ENCODE data around the gene JMJD1C. TPM values are rescaled to one million over a fixed set of nuclear protein-coding genes. Genes with fewer than 3 reads are reported as not detected.

Gene JMJD1C
- polyA plus RNA-seq, 2 donors = 22.0 to 49.1 TPM

DNA sequence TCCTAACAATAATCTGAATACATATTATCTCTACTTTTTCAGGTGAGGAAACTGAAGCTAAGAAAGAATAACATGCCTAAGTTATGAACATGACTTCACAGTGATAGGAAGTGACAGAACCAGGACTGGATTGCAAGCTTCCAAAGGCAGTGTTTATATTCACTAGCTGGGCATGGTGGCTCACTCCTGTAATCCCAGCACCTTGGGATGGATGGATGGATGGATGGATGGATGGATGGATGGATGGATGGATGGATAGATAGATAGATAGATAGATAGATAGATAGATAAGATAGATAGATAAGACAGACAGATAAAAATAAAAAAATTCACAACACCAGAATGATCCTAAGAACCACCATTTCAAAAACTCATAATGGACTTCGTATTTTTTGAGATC lies 18.2 kb upstream of the JMJD1C start:
- Histone ChIP-seq H3K4me1 (ENCODE audit: control insufficient read depth in 2 of 2, insufficient read depth in 2 of 2, low read length in 1 of 2) (no peaks in the 10 kb centered on the region), H3K27ac (ENCODE audit: low read depth in 2 of 2, low read length in 1 of 2) (no peak overlapping the region), H3K9me3 (ENCODE audit: control insufficient read depth in 2 of 2, insufficient read depth in 1 of 2, low read depth in 1 of 2, low read length in 1 of 2) (no peaks in the 10 kb centered on the region), H3K4me3 (ENCODE audit: low read depth in 1 of 2, low read length in 2 of 2) (no peak overlapping the region), H3K36me3 (ENCODE audit: control insufficient read depth in 2 of 2, insufficient read depth in 2 of 2, low read length in 1 of 2) (no peaks in the 10 kb centered on the region), H3K27me3 (ENCODE audit: control insufficient read depth in 1 of 2, insufficient read depth in 2 of 2, low read length in 2 of 2) (no peaks in the 10 kb centered on the region)
- WGBS, 2 donors = 93 to 96% methylated on average over 1 of the region's 1 CpG

DNA sequence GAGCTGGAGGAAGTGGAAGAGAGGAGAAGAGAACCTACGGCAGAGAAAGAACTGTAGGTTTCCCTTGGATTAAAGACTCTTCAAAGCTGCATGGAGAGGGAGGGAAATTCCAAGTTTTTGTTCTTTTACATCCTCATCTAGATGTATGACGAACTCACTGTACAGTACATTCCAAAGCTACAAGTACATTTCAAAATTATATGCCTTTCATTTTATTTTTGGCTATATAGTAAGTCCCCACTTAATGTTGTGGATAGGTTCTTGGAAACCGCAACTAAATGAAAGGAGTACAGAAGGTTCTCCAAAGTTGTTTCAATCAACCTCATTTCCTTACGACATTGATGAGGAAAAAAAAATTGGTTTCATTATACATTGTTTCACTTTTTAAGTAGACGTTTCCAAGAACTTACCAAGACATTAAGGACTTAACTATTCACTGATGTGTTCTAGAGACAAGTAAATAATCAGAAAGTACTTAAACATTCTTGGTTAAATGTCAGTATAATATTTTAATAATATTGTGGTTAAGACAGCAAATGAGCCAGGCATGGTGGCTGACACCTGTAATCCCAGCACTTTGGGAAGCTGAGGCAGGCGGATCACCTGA lies 16.1 kb upstream of the JMJD1C start:
- Histone ChIP-seq H3K27me3 (ENCODE audit: control insufficient read depth in 1 of 2, insufficient read depth in 2 of 2, low read length in 2 of 2) (no peaks in the 10 kb centered on the region), H3K4me3 (ENCODE audit: low read depth in 1 of 2, low read length in 2 of 2) (no peak overlapping the region), H3K27ac (ENCODE audit: low read depth in 2 of 2, low read length in 1 of 2) (no peak overlapping the region), H3K9me3 (ENCODE audit: control insufficient read depth in 2 of 2, insufficient read depth in 1 of 2, low read depth in 1 of 2, low read length in 1 of 2) (no peaks in the 10 kb centered on the region), H3K36me3 (ENCODE audit: control insufficient read depth in 2 of 2, insufficient read depth in 2 of 2, low read length in 1 of 2) (no peaks in the 10 kb centered on the region), H3K4me1 (ENCODE audit: control insufficient read depth in 2 of 2, insufficient read depth in 2 of 2, low read length in 1 of 2) (no peaks in the 10 kb centered on the region)
- 64 to 73% methylated on average over 6 of the region's 6 CpGs for WGBS, 2 donors

DNA sequence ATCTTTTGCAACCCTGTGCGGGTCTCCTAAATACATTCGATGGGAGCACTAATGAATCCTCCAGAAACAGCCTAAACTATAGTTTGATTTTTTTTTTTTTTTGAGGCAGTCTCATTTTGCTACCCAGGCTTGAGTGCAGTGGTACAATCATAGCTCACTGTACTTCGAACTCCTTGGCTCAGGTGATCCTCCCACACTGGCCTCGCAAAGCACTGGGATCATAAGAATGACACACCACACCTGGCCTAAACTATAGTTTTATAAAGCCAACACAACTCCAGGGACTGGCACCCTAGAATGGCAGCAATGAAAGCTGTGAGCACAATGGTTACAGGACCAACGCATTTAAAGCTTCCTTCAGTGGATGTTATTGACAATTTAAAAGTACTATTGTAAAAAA lies 14.5 kb upstream of the JMJD1C start:
- Histone ChIP-seq H3K9me3 (ENCODE audit: control insufficient read depth in 2 of 2, insufficient read depth in 1 of 2, low read depth in 1 of 2, low read length in 1 of 2) (no peaks in the 10 kb centered on the region), H3K4me1 (ENCODE audit: control insufficient read depth in 2 of 2, insufficient read depth in 2 of 2, low read length in 1 of 2) (no peaks in the 10 kb centered on the region), H3K27ac (ENCODE audit: low read depth in 2 of 2, low read length in 1 of 2) (no peak overlapping the region), H3K4me3 (ENCODE audit: low read depth in 1 of 2, low read length in 2 of 2) (no peak overlapping the region), H3K36me3 (ENCODE audit: control insufficient read depth in 2 of 2, insufficient read depth in 2 of 2, low read length in 1 of 2) (no peaks in the 10 kb centered on the region), H3K27me3 (ENCODE audit: control insufficient read depth in 1 of 2, insufficient read depth in 2 of 2, low read length in 2 of 2) (no peaks in the 10 kb centered on the region)
- WGBS, 2 donors = 88 to 91% methylated on average over 5 of the region's 5 CpGs

DNA sequence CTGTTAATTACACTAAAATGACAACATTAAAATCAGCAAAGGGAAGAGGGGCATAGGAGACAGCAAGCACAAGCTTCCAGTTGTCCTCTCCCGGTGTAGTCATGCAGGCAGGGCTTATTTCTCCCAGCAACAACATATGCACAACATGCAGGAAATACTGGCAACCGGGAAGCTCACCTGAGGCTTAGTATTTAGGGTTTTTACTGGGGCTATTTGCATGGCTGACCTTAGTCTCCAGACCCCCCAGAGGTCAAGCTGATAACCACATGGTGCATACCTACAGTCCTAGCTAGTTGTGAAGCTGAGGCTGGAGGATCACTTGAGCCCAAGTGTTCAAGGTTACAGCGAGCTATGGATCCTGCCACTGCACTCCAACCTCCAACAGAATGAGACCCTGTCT lies 12.8 kb upstream of the JMJD1C start:
- Histone ChIP-seq H3K36me3 (ENCODE audit: control insufficient read depth in 2 of 2, insufficient read depth in 2 of 2, low read length in 1 of 2) (no peaks in the 10 kb centered on the region), H3K4me1 (ENCODE audit: control insufficient read depth in 2 of 2, insufficient read depth in 2 of 2, low read length in 1 of 2) (no peaks in the 10 kb centered on the region), H3K4me3 (ENCODE audit: low read depth in 1 of 2, low read length in 2 of 2) (no peak overlapping the region), H3K27me3 (ENCODE audit: control insufficient read depth in 1 of 2, insufficient read depth in 2 of 2, low read length in 2 of 2) (no peaks in the 10 kb centered on the region), H3K9me3 (ENCODE audit: control insufficient read depth in 2 of 2, insufficient read depth in 1 of 2, low read depth in 1 of 2, low read length in 1 of 2) (no peaks in the 10 kb centered on the region), H3K27ac (ENCODE audit: low read depth in 2 of 2, low read length in 1 of 2) (no peak overlapping the region)
- 84 to 85% methylated on average over 3 of the region's 3 CpGs for WGBS, 2 donors

DNA sequence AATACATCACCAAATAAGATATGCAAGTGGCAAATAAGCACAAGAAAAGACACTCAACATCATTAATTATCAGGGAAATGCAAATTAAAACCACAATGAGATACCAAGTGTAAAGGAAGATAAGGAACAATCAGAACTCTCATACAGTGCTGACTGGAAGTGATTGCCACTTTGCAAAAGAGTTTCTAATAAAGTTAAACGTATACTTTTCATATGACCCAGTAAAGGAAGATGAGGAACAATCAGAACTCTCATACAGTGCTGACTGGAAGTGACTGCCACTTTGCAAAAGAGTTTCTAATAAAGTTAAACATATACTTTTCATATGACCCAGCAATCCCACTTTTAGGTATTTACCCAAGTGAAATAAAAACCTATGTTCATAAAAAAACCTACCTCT lies 12.2 kb upstream of the JMJD1C start:
- H3K4me3 ChIP-seq (ENCODE audit: low read depth in 1 of 2, low read length in 2 of 2) = no peak overlapping the region
- 61 to 63% methylated on average over 1 of the region's 1 CpG for WGBS, 2 donors
- H3K27me3 ChIP-seq (ENCODE audit: control insufficient read depth in 1 of 2, insufficient read depth in 2 of 2, low read length in 2 of 2) = no peaks in the 10 kb centered on the region
- no peaks in the 10 kb centered on the region for H3K36me3 ChIP-seq (ENCODE audit: control insufficient read depth in 2 of 2, insufficient read depth in 2 of 2, low read length in 1 of 2)
- no peaks in the 10 kb centered on the region for H3K4me1 ChIP-seq (ENCODE audit: control insufficient read depth in 2 of 2, insufficient read depth in 2 of 2, low read length in 1 of 2)
- no peaks in the 10 kb centered on the region for H3K9me3 ChIP-seq (ENCODE audit: control insufficient read depth in 2 of 2, insufficient read depth in 1 of 2, low read depth in 1 of 2, low read length in 1 of 2)
- no peak overlapping the region for H3K27ac ChIP-seq (ENCODE audit: low read depth in 2 of 2, low read length in 1 of 2)

DNA sequence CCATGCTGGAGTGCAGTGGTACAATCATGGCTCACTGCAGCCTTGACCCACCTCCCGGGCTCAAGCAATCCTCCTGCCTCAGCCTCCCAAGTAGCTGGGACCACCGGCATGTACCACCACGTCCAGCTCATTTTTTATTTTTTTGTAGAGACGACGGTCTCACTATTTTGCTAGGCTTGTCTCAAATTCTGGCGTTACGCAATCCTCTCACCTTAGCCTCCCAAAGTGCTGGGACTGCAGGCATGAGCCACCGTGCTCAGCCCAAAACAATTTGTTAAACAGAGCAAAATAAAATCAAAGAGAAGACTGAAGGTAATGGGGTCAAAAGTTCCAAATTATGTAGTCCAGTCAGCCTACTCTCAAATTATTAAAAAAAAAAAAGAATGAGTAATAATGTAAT lies 8.7 kb upstream of the JMJD1C start:
- Histone ChIP-seq H3K36me3 (ENCODE audit: control insufficient read depth in 2 of 2, insufficient read depth in 2 of 2, low read length in 1 of 2) (no peaks in the 10 kb centered on the region), H3K4me3 (ENCODE audit: low read depth in 1 of 2, low read length in 2 of 2) (no peak overlapping the region), H3K27ac (ENCODE audit: low read depth in 2 of 2, low read length in 1 of 2) (no peak overlapping the region), H3K9me3 (ENCODE audit: control insufficient read depth in 2 of 2, insufficient read depth in 1 of 2, low read depth in 1 of 2, low read length in 1 of 2) (no peaks in the 10 kb centered on the region), H3K4me1 (ENCODE audit: control insufficient read depth in 2 of 2, insufficient read depth in 2 of 2, low read length in 1 of 2) (no peaks in the 10 kb centered on the region), H3K27me3 (ENCODE audit: control insufficient read depth in 1 of 2, insufficient read depth in 2 of 2, low read length in 2 of 2) (no peaks in the 10 kb centered on the region)
- WGBS, 2 donors = 94% methylated on average over 8 of the region's 8 CpGs

DNA sequence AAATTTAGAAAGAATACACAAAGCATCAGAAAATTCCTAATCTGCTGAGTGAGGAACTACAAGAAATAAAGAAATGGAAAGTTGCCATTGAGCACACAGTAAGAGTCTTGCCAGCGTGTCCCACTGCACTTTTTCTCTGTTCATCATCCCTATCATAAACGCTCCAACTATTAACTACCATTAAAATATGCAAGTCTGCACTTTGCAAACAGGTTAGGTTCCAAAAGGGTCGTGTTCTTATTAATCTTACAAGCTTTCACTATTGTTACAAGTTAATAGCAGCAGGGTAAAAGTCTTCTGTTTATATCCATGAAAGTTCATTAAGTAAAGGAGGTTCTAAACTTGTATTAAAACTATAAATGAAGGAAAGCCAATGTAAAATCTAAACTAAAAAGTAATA lies 5.2 kb upstream of the JMJD1C start:
- Histone ChIP-seq H3K36me3 (ENCODE audit: control insufficient read depth in 2 of 2, insufficient read depth in 2 of 2, low read length in 1 of 2) (no peaks in the 10 kb centered on the region), H3K4me1 (ENCODE audit: control insufficient read depth in 2 of 2, insufficient read depth in 2 of 2, low read length in 1 of 2) (peaks cover 0 to 3% of the 10 kb centered on the region in 2 donors), H3K9me3 (ENCODE audit: control insufficient read depth in 2 of 2, insufficient read depth in 1 of 2, low read depth in 1 of 2, low read length in 1 of 2) (no peaks in the 10 kb centered on the region), H3K4me3 (ENCODE audit: low read depth in 1 of 2, low read length in 2 of 2) (no peak overlapping the region), H3K27ac (ENCODE audit: low read depth in 2 of 2, low read length in 1 of 2) (no peak overlapping the region), H3K27me3 (ENCODE audit: control insufficient read depth in 1 of 2, insufficient read depth in 2 of 2, low read length in 2 of 2) (no peaks in the 10 kb centered on the region)
- WGBS, 2 donors = 67 to 69% methylated on average over 3 of the region's 3 CpGs

DNA sequence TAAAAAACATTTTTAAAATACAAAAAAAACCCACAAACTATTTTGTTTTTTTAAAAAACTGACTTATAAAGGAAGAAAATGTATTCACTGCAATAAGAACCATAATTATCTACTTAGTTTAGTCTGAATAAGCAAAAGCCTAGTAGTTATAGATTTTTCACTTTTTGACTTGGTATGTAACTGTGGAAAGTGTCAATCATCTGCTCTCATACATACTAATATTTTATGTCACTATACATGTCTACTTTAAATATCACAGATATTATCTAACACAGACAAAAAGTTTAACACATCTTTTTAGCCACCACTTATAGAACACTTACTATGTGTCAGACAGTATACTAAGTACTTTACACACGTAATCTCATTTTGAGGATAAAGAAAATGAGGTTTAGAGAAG lies 3.2 kb upstream of the JMJD1C start:
- 94 to 96% methylated on average over 1 of the region's 1 CpG for WGBS, 2 donors
- H3K9me3 ChIP-seq (ENCODE audit: control insufficient read depth in 2 of 2, insufficient read depth in 1 of 2, low read depth in 1 of 2, low read length in 1 of 2) = no peaks in the 10 kb centered on the region
- H3K27me3 ChIP-seq (ENCODE audit: control insufficient read depth in 1 of 2, insufficient read depth in 2 of 2, low read length in 2 of 2) = no peaks in the 10 kb centered on the region
- no peaks in the 10 kb centered on the region for H3K36me3 ChIP-seq (ENCODE audit: control insufficient read depth in 2 of 2, insufficient read depth in 2 of 2, low read length in 1 of 2)
- H3K4me1 ChIP-seq (ENCODE audit: control insufficient read depth in 2 of 2, insufficient read depth in 2 of 2, low read length in 1 of 2) = peaks cover 0 to 3% of the 10 kb centered on the region in 2 donors
- H3K27ac ChIP-seq (ENCODE audit: low read depth in 2 of 2, low read length in 1 of 2) = no peak overlapping the region
- H3K4me3 ChIP-seq (ENCODE audit: low read depth in 1 of 2, low read length in 2 of 2) = no peak overlapping the region

DNA sequence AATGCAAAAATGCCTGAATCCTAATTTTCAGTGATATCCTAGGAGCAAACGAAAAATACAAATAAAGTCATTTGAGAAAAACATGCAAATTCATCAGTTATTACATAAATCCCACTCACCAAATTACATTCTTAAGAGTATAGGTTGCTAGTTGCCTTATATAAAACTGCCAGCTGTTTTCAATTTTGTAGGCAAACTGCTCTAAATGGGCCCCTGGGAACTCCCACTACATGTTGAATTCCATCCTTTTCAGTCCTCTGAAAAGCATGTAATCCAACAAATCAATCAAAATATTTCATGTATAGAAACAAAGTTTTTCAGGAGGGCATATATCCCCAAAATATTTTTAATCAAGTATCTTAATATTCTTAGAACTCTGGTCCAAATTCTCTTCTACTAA lies 2.1 kb upstream of the JMJD1C start:
- WGBS, 2 donors = 94 to 96% methylated on average over 1 of the region's 1 CpG
- no peak overlapping the region for H3K4me3 ChIP-seq (ENCODE audit: low read depth in 1 of 2, low read length in 2 of 2)
- H3K36me3 ChIP-seq (ENCODE audit: control insufficient read depth in 2 of 2, insufficient read depth in 2 of 2, low read length in 1 of 2) = no peaks in the 10 kb centered on the region
- H3K9me3 ChIP-seq (ENCODE audit: control insufficient read depth in 2 of 2, insufficient read depth in 1 of 2, low read depth in 1 of 2, low read length in 1 of 2) = no peaks in the 10 kb centered on the region
- H3K27me3 ChIP-seq (ENCODE audit: control insufficient read depth in 1 of 2, insufficient read depth in 2 of 2, low read length in 2 of 2) = no peaks in the 10 kb centered on the region
- no peak overlapping the region for H3K27ac ChIP-seq (ENCODE audit: low read depth in 2 of 2, low read length in 1 of 2)
- H3K4me1 ChIP-seq (ENCODE audit: control insufficient read depth in 2 of 2, insufficient read depth in 2 of 2, low read length in 1 of 2) = peaks cover 0 to 3% of the 10 kb centered on the region in 2 donors

DNA sequence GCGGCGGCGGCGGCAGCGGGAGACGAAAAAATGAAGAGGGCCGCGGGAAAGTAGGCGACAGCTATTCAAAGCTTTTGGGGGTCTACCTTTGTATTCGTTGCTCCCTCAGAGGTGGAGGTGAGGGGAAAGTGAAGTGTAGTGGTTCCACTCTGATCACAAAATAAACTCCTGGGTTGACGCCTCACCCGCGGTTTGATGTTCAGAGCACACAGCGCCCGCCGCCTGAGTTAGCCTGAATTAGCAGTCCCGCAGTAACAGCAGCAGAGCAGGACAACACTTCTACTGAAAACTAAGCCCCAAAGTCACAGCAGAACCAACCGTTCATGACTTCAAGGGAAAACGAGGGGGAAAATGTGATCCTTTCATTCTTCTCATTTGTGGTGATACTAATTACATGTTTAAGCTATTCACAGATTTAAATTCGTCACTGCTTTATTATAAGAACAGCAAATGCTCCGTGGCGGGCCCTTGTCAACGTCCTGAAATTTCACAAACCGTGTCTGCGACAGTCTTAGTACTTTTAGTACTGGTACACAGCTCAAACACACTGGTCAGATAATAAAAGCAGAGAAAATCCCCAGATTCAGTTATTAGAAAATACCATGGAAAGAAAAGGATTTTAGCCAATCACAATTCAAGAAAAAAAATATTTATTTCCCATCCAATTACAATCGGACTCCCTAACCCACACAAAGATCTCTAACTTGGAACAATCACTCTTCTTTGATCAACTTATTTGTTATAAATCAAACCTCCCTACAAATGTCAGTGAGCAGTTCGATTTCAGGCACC lies 563 bp upstream of the JMJD1C start:
- Histone ChIP-seq H3K4me1 (ENCODE audit: control insufficient read depth in 2 of 2, insufficient read depth in 2 of 2, low read length in 1 of 2) (peaks cover 0 to 3% of the 10 kb centered on the region in 2 donors), H3K4me3 (ENCODE audit: low read depth in 1 of 2, low read length in 2 of 2) (peak overlapping the region; percentile 93 to 98), H3K36me3 (ENCODE audit: control insufficient read depth in 2 of 2, insufficient read depth in 2 of 2, low read length in 1 of 2) (no peaks in the 10 kb centered on the region), H3K9me3 (ENCODE audit: control insufficient read depth in 2 of 2, insufficient read depth in 1 of 2, low read depth in 1 of 2, low read length in 1 of 2) (no peaks in the 10 kb centered on the region), H3K27ac (ENCODE audit: low read depth in 2 of 2, low read length in 1 of 2) (peak overlapping the region; percentile 87 to 91), H3K27me3 (ENCODE audit: control insufficient read depth in 1 of 2, insufficient read depth in 2 of 2, low read length in 2 of 2) (no peaks in the 10 kb centered on the region)
- 8 to 12% methylated on average over 27 of the region's 27 CpGs for WGBS, 2 donors

Data from esophagus (tissue), 2 donors.